GM12878 (cell line): Measurements from ENCODE around the gene DNAJC27. TPM values are rescaled to one million over a fixed set of nuclear protein-coding genes. Genes with fewer than 3 reads are reported as not detected.

Experiments used
- ATAC-seq: fragments of 200-7000 bp; cut with Tn5 transposase; 3 replicates; pipeline ENCODE4 v1.9.1; 2020; ENCODE audit warnings: mild to moderate bottlenecking, moderate library complexity
- BruUV-seq: library from RNA; stranded (reverse); fragments of 400-500 nt; replicated peaks from 2 replicates; lab custom pipeline; 2021; lab: Mats Ljungman, UMichigan
- CTCF ChIA-PET: fragments of 300-600 bp; sonication (Branson Sonifier 250); formaldehyde crosslinking; extraction: SDS; loops from one replicate; lab custom pipeline; 2021; ENCODE audit warnings: inconsistent platforms; lab: Yijun Ruan, JAX
- POLR2A ChIA-PET: fragments of 350-600 bp; formaldehyde crosslinking; extraction: SDS; loops from one replicate; lab custom pipeline; 2021; ENCODE audit warnings: inconsistent platforms; lab: Charles Lee
- RAD21 ChIA-PET: fragments of 300-600 bp; sonication (Branson Sonifier 250); formaldehyde crosslinking; loops from one replicate; lab custom pipeline; 2023; ENCODE audit warnings: antibody characterized with exemption; ENCODE audit not compliant: unreplicated experiment; lab: Charles Lee
- SMC1A ChIA-PET: fragments of 300-600 bp; sonication (Branson Sonifier 250); formaldehyde crosslinking; loops from one replicate; lab custom pipeline; 2023; ENCODE audit not compliant: unreplicated experiment, uncharacterized antibody; lab: Charles Lee
- DNase-seq: peaks from one replicate; pipeline ENCODE4 v3.0.0-alpha.2; 2011; ENCODE audit warnings: low read depth, low spot score
- FAIRE-seq: peaks from 3 replicates; lab custom pipeline; 2011; peaks lifted over from hg19 to GRCh38; lab: Jason Lieb, UNC
- H2AFZ ChIP-seq: 2 replicates; pipeline ENCODE4 v1.6.0; 2011; ENCODE audit warnings: low read depth, low read length, control low read depth; ENCODE audit not compliant: control insufficient read depth
- H3K27ac ChIP-seq: 2 replicates; pipeline ENCODE4 v1.5.1; 2011; ENCODE audit warnings: control low read depth; ENCODE audit not compliant: control insufficient read depth, insufficient read depth
- H3K27me3 ChIP-seq, 2 experiments: replicated peaks in 1 of 2; 2 replicates each; pipeline versions ENCODE4 v1.6.0 to v1.6.1; 2011; ENCODE audit warnings: low read length in 1 of 2; ENCODE audit not compliant: control insufficient read depth in 2 of 2, insufficient read depth in 2 of 2
- H3K36me3 ChIP-seq, 2 experiments: 2 replicates each; pipeline ENCODE4 v1.5.1; 2011; ENCODE audit warnings: low read length in 1 of 2; ENCODE audit not compliant: control insufficient read depth in 2 of 2, insufficient read depth in 2 of 2
- H3K4me1 ChIP-seq: 2 replicates; pipeline ENCODE4 v1.6.1; 2011; ENCODE audit warnings: mild to moderate bottlenecking, low read length, moderate library complexity, mixed read lengths; ENCODE audit not compliant: control insufficient read depth, insufficient read depth
- H3K4me2 ChIP-seq: 2 replicates; pipeline ENCODE4 v1.6.0; 2011; ENCODE audit warnings: control low read depth; ENCODE audit not compliant: control insufficient read depth, insufficient read depth
- H3K4me3 ChIP-seq: fragments of 200-600 bp; sonication (generic); 2 replicates; pipeline ENCODE4 v1.5.1; 2016
- H3K79me2 ChIP-seq: 2 replicates; pipeline ENCODE4 v1.6.0; 2011; ENCODE audit warnings: low read length; ENCODE audit not compliant: control insufficient read depth, insufficient read depth
- H3K9ac ChIP-seq: 2 replicates; pipeline ENCODE4 v1.8.0; 2011; ENCODE audit warnings: low read length, control low read depth, mixed read lengths; ENCODE audit not compliant: control insufficient read depth, insufficient read depth
- H3K9me3 ChIP-seq: replicated peaks from 3 replicates; pipeline ENCODE4 v1.5.1; 2011; ENCODE audit warnings: mild to moderate bottlenecking, low read length; ENCODE audit not compliant: control insufficient read depth, insufficient read depth
- H4K20me1 ChIP-seq: 2 replicates; pipeline ENCODE4 v1.6.0; 2011; ENCODE audit not compliant: control insufficient read depth, insufficient read depth
- FOXK2 ChIP-seq: fragments of 450-650 bp; IDR thresholded peaks from 2 replicates; pipeline ENCODE4 v1.6.1; 2017; ENCODE audit warnings: mild to moderate bottlenecking, moderate library complexity
- NFYB ChIP-seq: IDR thresholded peaks from 2 replicates; pipeline ENCODE4 v1.6.1; 2011; ENCODE audit warnings: low read depth, mild to moderate bottlenecking, low read length, improper control_type of control experiment, moderate library complexity; ENCODE audit not compliant: insufficient read depth
- SIN3A ChIP-seq: IDR thresholded peaks from 2 replicates; pipeline ENCODE4 v1.6.1; 2012; ENCODE audit warnings: low read depth, low read length, improper control_type of control experiment
- STAT1 ChIP-seq: fragments of 450-650 bp; conservative IDR thresholded peaks from 2 replicates; pipeline ENCODE4 v1.6.1; 2014; ENCODE audit warnings: antibody characterized with exemption, mild to moderate bottlenecking
- YBX1 ChIP-seq: fragments of 450-650 bp; IDR thresholded peaks from 2 replicates; pipeline ENCODE4 v1.6.1; 2016; ENCODE audit warnings: antibody characterized with exemption
- ZNF622 ChIP-seq: fragments of 450-650 bp; IDR thresholded peaks from 2 replicates; pipeline ENCODE4 v1.6.1; 2017; ENCODE audit warnings: mild to moderate bottlenecking, inconsistent platforms
- WGBS: methylation state at CpG from one replicate; pipeline ENCODE4 v1.1.6; 2016; ENCODE audit warnings: low lambda C conversion rate; ENCODE audit not compliant: insufficient replicate concordance, insufficient coverage; ENCODE audit errors: missing lambda C conversion rate; 5-methylcytosine and 5-hydroxymethylcytosine counted together
- in situ Hi-C: fragments of 300-500 bp; cut with MboI; formaldehyde crosslinking; loops from 9 replicates; pipeline ENCODE4 v1.14.3; 2018; ENCODE audit warnings: mixed read lengths
- intact Hi-C: fragments of 100-400 bp; cut with micrococcal nuclease; formaldehyde crosslinking; loops from one replicate; pipeline ENCODE4 v1.14.2; 2022; ENCODE audit not compliant: unreplicated experiment
- polyA plus RNA-seq, 11 experiments: library from polyadenylated mRNA; depleted of rRNA in 4 of 11; unstranded in 6 of 11; stranded (reverse) in 5 of 11; fragments of >200 nt; fragmentation: Nextera tagmentation in 4 of 11; fragmentation: Illumina TruSeq in 1 of 11; extraction: Ambion mirVana in 4 of 11; extraction: Trizol in 1 of 11; gene quantifications; 1 replicate in 1 of 11; 2 replicates in 10 of 11; pipeline versions ENCODE4 v1.2.1 to v1.2.3, GENCODE V29; 2011 to 2016; ENCODE audit warnings: inconsistent platforms in 2 of 11, missing spikeins in 2 of 11, low read depth in 1 of 11
- total RNA-seq, 4 experiments: library from RNA; depleted of rRNA in 3 of 4; stranded (reverse); fragments of >200 nt in 3 of 4; fragmentation: Illumina TruSeq in 1 of 4; extraction: Trizol in 1 of 4; gene quantifications; 2 replicates each; pipeline versions ENCODE4 v1.2.1 to v1.2.3, GENCODE V29; 2013 to 2021
- TF ChIP-seq, protein P1 (sequence below): fragments of 450-650 bp; conservative IDR thresholded peaks from 2 replicates; pipeline ENCODE4 v1.6.1; 2017; ENCODE audit warnings: mild to moderate bottlenecking, moderate library complexity

Gene DNAJC27
- total and polyA plus RNA-seq, 10 of the 15 experiments (the other 5 are each of a cell fraction or from before 2014, with no cell fraction given), result 0.95 to 9.6 (median 3.7) TPM

GRCh38 chr2:24945907-24946306 is 25.8 kb downstream of the DNAJC27 start (continued):
- TF ChIP-seq NFYB, result no peak
- no peak for TF ChIP-seq STAT1
- TF ChIP-seq YBX1, result no peak
- no peak for TF ChIP-seq ZNF622
- TF ChIP-seq FOXK2, result no peak
- TF ChIP-seq, all 136 proteins: peak for 0

- Histone ChIP-seq H2AFZ (no peak overlapping the region), H3K27ac (no peak overlapping the region), H3K79me2 (no peaks in the 10 kb centered on the region), H3K4me1 (no peaks in the 10 kb centered on the region), H3K9me3 (no peaks in the 10 kb centered on the region), H3K4me3 (no peak overlapping the region), H3K4me2 (no peak overlapping the region), H3K9ac (no peak overlapping the region), H3K36me3 (peaks cover 2 to 9% of the 10 kb centered on the region in 2 experiments; a peak in 3 of 4 replicates), H4K20me1 (no peaks in the 10 kb centered on the region), H3K27me3 (no peaks in the 10 kb centered on the region)
- ChIA-PET POLR2A (no interaction called here), RAD21 (no interaction called here), CTCF (interaction anchor here (0.6 to 2.4 kb wide), 4 partner anchors 9 to 32 kb away, joined by 3 to 9 read pairs (median 3); no protein-coding TSS in a partner anchor), SMC1A (interaction anchor here (0.5 to 2.7 kb wide), 8 partner anchors 8 to 114 kb away, joined by 3 to 7 read pairs (median 4); no protein-coding TSS in a partner anchor)
- intact Hi-C loops (no loop called here), in situ Hi-C loops (no loop called here)
- ATAC-seq (no peak), DNase-seq (no peak), FAIRE-seq (no peak)
- BruUV-seq, result no TSS peak
- WGBS, result 79% methylated on average over 7 of the region's 7 CpGs
- TF ChIP-seq, protein P1, sequence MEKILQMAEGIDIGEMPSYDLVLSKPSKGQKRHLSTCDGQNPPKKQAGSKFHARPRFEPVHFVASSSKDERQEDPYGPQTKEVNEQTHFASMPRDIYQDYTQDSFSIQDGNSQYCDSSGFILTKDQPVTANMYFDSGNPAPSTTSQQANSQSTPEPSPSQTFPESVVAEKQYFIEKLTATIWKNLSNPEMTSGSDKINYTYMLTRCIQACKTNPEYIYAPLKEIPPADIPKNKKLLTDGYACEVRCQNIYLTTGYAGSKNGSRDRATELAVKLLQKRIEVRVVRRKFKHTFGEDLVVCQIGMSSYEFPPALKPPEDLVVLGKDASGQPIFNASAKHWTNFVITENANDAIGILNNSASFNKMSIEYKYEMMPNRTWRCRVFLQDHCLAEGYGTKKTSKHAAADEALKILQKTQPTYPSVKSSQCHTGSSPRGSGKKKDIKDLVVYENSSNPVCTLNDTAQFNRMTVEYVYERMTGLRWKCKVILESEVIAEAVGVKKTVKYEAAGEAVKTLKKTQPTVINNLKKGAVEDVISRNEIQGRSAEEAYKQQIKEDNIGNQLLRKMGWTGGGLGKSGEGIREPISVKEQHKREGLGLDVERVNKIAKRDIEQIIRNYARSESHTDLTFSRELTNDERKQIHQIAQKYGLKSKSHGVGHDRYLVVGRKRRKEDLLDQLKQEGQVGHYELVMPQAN, result no peak
- TF ChIP-seq SIN3A, result no peak
Observed at GRCh38 chr2:24943427-24944053, 28.2 kb downstream of the DNAJC27 start.
